Coronary artery (tissue), 2 donors: ENCODE measurements around the gene KCNQ5.

Experiments
- DNase-seq: peaks from one replicate; pipeline ENCODE4 v3.0.0-alpha.2; 2017; ENCODE audit warnings: low spot score
- H3K27ac ChIP-seq, 2 donors: fragments of 200-600 bp; sonication (generic); one replicate each; pipeline ENCODE4 v1.5.1; 2016 to 2019
- H3K4me3 ChIP-seq: fragments of 200-600 bp; sonication (generic); 2 replicates; pipeline ENCODE4 v1.5.1; 2016; ENCODE audit warnings: mild to moderate bottlenecking, moderate library complexity
- TF ChIP-seq, protein P1 (sequence below): fragments of 200-600 bp; sonication (generic); IDR thresholded peaks from one replicate; pipeline ENCODE4 v1.5.1; 2019; ENCODE audit warnings: antibody characterized with exemption

Gene KCNQ5

DNA sequence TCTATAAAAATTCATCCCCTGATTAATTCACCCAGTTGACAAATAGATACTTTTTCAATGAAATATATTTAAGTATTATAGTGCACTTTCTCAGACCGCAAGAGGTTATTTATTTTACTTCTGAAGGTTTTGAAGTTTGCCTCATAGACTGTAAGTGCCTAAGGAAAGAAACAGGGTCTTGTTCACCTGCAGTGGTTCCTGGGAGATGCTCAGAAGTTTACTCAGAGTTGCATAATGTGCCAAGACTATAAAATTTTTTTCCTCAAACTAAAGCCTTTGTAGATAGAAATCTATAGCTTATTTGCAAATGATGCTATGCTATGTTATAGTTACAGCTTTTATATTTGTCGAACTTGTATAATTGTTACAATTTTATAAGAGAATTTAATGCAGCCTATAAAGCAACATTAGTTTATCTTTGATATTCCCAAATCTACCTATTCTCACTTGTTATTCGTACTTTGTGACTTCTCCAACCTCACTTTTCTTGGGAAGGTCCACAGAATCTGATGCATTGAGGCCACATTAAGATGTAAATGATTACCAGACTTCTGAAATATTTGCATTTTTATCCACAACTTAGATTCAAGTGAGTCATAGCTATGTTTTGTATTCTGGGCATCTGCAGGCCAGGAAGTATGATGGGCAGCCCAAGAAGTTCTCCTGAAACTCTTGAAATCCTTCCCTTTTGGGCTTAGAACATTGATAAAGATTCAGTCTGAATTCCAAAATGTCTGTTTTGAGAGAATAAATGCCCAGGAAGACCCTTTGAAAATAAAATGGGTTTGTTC lies 35.7 kb downstream of the KCNQ5 start:
- Histone ChIP-seq H3K27ac (no peak overlapping the region), H3K4me3 (no peak overlapping the region)
- no peak for DNase-seq
- TF ChIP-seq, protein P1, sequence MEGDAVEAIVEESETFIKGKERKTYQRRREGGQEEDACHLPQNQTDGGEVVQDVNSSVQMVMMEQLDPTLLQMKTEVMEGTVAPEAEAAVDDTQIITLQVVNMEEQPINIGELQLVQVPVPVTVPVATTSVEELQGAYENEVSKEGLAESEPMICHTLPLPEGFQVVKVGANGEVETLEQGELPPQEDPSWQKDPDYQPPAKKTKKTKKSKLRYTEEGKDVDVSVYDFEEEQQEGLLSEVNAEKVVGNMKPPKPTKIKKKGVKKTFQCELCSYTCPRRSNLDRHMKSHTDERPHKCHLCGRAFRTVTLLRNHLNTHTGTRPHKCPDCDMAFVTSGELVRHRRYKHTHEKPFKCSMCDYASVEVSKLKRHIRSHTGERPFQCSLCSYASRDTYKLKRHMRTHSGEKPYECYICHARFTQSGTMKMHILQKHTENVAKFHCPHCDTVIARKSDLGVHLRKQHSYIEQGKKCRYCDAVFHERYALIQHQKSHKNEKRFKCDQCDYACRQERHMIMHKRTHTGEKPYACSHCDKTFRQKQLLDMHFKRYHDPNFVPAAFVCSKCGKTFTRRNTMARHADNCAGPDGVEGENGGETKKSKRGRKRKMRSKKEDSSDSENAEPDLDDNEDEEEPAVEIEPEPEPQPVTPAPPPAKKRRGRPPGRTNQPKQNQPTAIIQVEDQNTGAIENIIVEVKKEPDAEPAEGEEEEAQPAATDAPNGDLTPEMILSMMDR, result no peak

DNA sequence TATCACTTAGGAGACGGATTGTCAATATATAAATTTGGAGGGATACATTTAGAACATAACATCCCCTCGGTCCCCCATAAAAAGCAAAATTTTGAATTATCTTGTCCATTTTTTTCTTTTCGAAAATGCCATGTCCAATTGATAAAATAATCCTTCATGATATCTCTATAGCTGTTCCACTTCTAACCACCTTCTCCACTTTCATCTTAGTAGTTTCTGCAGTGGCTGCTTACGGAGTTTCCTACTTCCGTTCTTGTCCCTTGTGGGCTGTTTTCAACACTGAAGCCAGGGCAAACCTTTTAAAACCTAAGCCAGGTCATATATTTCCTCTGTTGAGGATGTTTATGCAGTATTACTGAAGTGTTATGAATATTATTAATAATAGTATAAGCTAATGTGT lies 37.9 kb downstream of the KCNQ5 start:
- H3K4me3 ChIP-seq, result no peak overlapping the region

DNA sequence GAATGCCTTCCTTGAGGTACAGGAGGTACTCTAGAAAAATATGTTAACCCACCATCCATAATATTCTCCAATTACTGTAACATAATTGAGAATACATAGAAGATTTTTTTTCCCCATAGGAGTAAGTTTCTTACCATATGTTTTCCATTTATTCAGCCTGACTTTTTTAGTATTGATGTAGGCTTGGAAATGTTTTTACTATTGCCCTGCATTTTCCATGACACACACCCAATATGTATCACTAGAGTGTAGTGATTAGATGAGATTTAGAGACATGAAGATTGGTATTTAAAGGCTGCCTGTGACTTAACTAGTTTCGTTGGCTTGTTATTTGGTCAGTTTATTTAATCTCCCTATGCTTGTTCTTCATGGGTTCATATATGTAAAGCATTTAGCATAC lies 39.5 kb downstream of the KCNQ5 start:
- Histone ChIP-seq H3K4me3 (no peak overlapping the region), H3K27ac (no peak overlapping the region)
- DNase-seq, result no peak
- TF ChIP-seq, protein P1, result no peak

More for the DNA sequence above, 37.9 kb downstream of the KCNQ5 start:
- TF ChIP-seq, protein P1, result no peak
- H3K27ac ChIP-seq, result no peak overlapping the region
- no peak for DNase-seq

DNA sequence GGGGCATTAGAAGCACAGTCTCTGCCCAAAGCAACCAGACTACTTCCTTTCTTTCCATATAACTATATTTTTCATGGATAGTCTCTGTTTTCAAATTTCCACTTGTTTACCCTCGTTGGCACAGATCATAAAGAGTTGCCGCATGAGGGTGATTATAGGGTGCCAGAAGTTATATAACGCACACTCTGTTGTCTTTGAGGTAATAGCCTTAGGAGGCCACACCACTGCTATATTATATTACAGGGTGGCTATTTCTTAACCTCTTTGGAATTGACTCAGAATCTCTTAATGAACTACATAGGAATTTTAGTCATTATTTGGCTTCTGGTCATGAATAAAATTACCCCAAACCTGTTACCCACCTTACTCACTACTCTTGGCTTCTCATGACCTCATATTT lies 43.7 kb downstream of the KCNQ5 start:
- TF ChIP-seq, protein P1, result no peak
- H3K4me3 ChIP-seq, result no peak overlapping the region
- H3K27ac ChIP-seq, result no peak overlapping the region
- DNase-seq, result no peak

DNA sequence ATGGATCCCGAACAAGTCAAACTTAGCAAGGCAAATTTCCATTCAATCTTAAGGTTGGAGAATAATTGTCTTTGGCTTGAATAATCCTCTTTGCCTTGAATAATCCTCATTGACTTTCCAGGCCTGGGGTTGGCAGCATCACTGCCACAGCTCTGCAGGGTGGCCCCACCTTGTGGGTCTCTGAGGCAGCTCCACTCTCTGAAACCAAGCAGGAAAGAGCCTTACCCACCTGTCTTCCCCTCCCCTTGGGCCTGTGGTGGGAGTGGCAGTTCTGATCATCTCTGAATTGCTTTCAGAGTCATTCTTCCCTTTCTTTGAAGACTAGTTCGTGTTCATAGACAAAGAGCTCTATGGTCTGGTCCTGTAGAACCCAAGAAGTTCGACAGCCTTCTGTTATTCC lies 47.5 kb downstream of the KCNQ5 start:
- TF ChIP-seq, protein P1, result no peak
- DNase-seq, result no peak
- H3K4me3 ChIP-seq, result no peak overlapping the region
- no peak overlapping the region for H3K27ac ChIP-seq

DNA sequence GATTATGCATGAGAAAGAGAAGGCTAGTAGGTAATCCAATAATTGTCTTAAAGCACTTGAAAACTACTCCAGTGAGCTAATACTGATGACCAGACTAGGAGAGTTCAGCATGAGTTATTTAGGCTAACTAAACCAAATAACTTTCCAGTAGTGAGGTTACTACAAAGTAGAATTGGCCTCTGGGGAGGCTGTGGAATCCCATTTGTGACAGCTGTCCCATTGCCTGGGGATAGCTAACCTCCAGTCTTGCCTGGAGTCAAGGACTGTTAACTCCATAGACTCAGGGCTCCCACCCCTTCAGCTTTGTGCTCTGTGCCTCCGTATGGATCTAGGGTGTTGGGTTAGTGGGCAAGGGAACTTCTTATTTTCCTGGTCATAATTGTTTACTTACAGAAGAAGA lies 51.0 kb downstream of the KCNQ5 start:
- H3K27ac ChIP-seq, result no peak overlapping the region

DNA sequence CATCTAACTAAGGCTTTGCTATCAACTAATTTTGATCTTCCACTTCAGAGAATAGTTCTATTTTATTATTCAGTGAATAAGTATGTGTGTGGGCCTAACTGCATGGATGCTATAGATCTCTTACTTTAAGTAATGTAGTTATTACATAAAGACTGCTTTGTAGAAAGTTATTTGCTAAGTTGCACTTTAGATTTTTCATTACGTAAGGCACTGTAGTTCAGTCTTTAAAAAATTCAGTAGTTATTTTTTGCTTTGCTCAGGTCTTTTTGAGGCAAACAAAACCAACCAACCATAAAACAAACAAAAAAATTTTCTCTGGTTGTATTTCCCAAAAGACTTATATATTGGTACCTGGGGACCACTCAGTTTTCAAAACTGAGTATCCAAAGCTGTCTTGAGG lies 53.0 kb downstream of the KCNQ5 start:
- DNase-seq, result no peak
- H3K4me3 ChIP-seq, result no peak overlapping the region
- TF ChIP-seq, protein P1, result no peak
- no peak overlapping the region for H3K27ac ChIP-seq

More for the DNA sequence above, 51.0 kb downstream of the KCNQ5 start:
- DNase-seq, result no peak
- H3K4me3 ChIP-seq, result no peak overlapping the region
- TF ChIP-seq, protein P1, result no peak
